IPS-11a (cell line): ENCODE results near the gene PIGL.

ENCODE experiments used
- H3K4me3 ChIP-seq: one replicate; pipeline ENCODE4 v1.5.1; 2013; ENCODE audit warnings: low read depth, low read length, control low read depth

PIGL gene

GRCh38 chr17:16352303-16352666 lies 135.3 kb downstream of the PIGL start:
- H3K4me3 ChIP-seq = peak overlapping the region; percentile 66

DNA sequence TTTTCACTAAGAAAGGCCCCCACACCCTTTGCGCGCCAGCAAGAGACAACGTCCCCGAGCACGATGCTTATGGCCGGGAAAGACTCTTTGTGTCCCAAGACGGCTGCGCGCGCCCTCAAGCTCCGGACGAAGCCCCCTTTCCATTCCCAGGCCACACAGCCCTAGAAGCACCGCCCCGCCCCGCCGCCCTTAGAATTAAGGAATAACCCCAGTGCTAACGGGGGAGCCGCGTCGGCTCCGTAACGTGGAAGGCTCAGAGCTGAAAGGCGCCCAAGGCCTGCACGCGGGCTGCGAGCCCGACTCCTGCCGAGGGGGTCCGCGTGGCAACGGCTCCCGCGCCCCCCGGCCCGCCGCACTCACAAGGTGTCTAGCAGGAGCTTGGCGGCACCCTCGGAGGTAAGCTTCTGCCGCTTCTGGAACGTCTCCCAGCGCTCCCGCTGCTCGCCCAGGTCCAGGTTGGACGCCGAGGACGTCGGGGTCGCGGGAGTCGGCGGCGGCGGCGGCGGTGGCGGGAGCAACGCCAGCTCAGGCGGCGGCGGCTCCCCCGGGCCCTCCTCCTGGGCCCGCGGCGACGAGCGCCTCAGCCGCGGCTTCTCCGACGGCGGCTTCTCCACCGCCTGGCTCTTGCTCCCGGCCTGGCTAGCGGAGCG lies 135.8 kb downstream of the PIGL start:
- peak overlapping the region; percentile 66 for H3K4me3 ChIP-seq

DNA sequence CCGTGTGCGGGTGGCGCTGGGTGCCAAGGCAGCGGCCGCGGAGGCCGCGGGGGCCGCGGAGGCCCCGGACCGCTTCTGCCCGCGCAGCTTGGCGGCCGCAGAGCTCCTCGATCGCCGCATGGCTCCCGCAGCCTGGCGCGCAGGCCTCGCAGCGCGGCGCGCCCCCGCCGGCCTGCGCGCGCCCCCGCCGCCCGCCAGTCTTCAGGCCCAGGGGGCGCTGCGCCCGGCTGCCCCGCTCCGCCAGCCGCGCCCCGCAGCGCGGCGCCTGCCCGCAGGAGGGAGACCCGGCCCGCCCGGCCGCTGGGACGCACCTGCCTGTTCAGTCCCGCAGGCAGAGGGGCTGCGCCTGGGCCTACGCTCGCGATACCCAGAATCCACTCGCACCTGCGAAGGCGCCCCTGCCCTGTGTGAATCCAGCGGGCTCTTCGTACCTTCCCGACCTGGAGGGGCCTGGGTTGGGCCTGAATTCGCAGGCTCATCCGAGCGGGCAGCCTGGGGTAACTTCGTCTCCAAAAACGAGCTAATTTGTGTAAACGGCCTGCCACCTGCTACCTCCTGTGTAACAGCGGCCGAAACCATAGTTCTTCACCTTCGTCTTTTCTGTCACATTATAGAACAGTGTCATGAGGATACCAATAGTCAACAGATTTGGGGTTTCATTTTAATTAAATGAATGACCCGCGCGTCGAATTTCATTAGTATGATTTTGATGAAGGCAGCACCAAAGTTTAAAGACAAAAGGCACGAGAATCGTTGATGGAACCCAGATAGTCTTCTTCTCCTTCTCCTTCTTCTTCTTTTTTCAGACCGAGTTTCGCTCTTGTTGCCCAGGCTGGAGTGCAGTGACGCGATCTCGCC lies 136.5 kb downstream of the PIGL start, which contains the start of gene CENPV:
Gene CENPV, minus strand, starts transcription at position 153 of the 858 bp plus-strand sequence. Its CDS starts 33 bp downstream, at position 120.
- H3K4me3 ChIP-seq = peak within 1 kb of the TSS; percentile 66

DNA sequence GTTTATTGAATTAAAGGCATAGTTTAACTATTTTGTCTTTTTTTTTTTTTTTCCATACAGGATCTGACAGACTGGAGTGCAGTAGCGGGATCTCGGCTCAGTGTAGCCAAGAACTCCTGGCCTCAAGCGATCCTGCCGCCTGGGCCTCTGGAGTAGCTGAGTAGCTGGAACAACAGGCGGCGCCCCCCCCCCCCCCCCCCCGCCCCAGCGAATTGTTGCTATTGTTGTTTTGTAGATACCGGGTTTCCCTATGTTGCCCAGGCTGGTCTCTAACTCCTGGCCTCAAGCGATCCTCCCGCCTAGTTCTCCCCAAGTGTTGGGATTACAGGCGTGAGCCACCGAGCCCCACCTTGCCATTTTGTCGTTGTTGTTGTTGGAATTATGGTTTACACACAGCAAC lies 137.6 kb downstream of the PIGL start:
- no peak overlapping the region for H3K4me3 ChIP-seq

DNA sequence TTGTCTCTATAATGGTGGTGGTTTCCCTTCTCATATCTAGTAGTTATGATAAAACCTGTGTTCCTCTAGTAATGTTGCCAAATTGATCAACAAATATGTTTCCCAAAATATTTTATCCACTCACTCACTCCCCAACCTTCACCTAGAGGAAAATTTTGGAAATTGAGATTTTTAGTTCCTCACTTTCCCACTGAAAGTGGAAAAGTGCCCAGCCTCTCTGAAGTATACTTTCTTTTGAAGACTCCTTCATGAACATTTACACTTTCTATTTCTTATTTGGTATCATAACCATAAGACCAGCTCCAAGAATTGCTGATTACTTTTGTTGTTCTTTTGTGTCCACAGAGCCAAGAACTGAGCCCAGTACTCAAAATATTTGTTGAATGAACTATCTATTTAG lies 141.4 kb downstream of the PIGL start:
- no peak overlapping the region for H3K4me3 ChIP-seq

- no peak overlapping the region for H3K4me3 ChIP-seq
Observed at GRCh38 chr17:16361874-16362273, 144.9 kb downstream of the PIGL start.

DNA sequence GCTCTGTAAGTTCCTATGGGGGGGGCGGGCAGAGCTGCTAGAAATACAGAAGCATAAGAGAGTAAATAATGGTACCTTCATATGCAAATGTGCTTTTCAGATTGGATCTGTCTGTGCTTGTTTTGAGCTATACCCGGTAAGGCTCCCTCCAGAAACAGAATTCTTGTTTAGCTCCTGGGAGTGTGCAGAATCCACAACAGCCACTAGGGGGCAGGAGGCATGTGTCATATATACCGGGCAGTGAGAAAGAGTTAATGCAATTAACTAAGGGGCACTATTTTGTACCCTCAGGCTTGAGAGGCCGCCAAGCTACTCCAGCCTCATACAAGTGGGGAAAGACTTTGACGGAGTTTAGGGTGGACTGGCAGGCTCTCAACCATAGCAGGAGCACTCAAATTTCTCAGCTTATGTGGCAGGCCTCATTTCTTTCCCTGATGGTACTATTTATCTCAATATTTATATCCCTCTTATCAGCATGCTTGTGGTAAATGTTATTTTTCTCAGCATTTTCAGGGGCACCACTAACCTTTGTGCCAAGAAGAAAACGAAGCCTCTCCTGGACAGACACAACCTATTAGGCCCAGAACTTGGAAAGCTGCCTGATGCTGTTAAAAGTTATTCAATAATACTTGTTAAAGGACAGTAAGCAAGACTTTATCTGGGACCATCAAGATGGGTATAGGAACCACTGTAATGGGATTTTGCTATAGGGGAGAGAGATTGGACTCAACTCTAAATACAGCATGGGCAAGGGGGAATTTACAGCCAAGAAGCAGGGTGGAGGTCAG lies 146.9 kb downstream of the PIGL start:
- no peak overlapping the region for H3K4me3 ChIP-seq

- H3K4me3 ChIP-seq = no peak overlapping the region
Observed at GRCh38 chr17:16364625-16365024, 147.6 kb downstream of the PIGL start.

- H3K4me3 ChIP-seq = no peak overlapping the region
Observed at GRCh38 chr17:16371742-16372141, 154.7 kb downstream of the PIGL start.

- H3K4me3 ChIP-seq = no peak overlapping the region
Observed at GRCh38 chr17:16374146-16374938, 157.3 kb downstream of the PIGL start.
